Endothelial cell of umbilical vein (primary cell): ENCODE data around the gene PNPLA7. TPM values are rescaled to one million over a fixed set of nuclear protein-coding genes. Genes with fewer than 3 reads are reported as not detected.

Source experiments
- BruUV-seq: library from RNA; stranded (reverse); fragments of 400-500 nt; replicated peaks from 2 replicates; lab custom pipeline; 2021; lab: Mats Ljungman, UMichigan
- CTCF ChIA-PET: fragments of 300-600, 350-600 bp; sonication (Branson Sonifier 250); formaldehyde crosslinking; loops from one replicate; lab custom pipeline; 2021; ENCODE audit warnings: antibody characterized with exemption, inconsistent platforms; lab: Charles Lee
- POLR2A ChIA-PET: fragments of 300-600, 350-600 bp; sonication (Branson Sonifier 250); formaldehyde crosslinking; loops from one replicate; lab custom pipeline; 2021; ENCODE audit warnings: antibody characterized with exemption, inconsistent platforms; lab: Charles Lee
- DNase-seq: peaks from one replicate; pipeline ENCODE4 v3.0.0-alpha.2; 2011; ENCODE audit warnings: low read depth, low spot score
- FAIRE-seq: peaks from 2 replicates; lab custom pipeline; 2011; peaks lifted over from hg19 to GRCh38; lab: Jason Lieb, UNC
- H2AFZ ChIP-seq: 2 replicates; pipeline ENCODE4 v1.6.0; 2012; ENCODE audit warnings: low read depth, low read length, control low read depth, inconsistent platforms
- H3K27ac ChIP-seq: 2 replicates; pipeline ENCODE4 v1.5.1; 2011; ENCODE audit warnings: low read depth, mild to moderate bottlenecking, control low read depth, low read length, moderate library complexity; ENCODE audit not compliant: insufficient read depth
- H3K27me3 ChIP-seq, 2 experiments: 2 replicates each; pipeline versions ENCODE4 v1.6.0 to v1.6.1; 2011; ENCODE audit warnings: low read length in 2 of 2, mixed read lengths in 1 of 2; ENCODE audit not compliant: control insufficient read depth in 2 of 2, insufficient read depth in 2 of 2
- H3K36me3 ChIP-seq, 2 experiments: 2 replicates in 1 of 2; 3 replicates in 1 of 2; pipeline ENCODE4 v1.5.1; 2011; ENCODE audit warnings: low read length in 2 of 2, mild to moderate bottlenecking in 1 of 2, moderate library complexity in 1 of 2; ENCODE audit not compliant: control insufficient read depth in 2 of 2, insufficient read depth in 2 of 2; ENCODE audit errors: extremely low read depth in 1 of 2
- H3K4me1 ChIP-seq: 3 replicates; pipeline ENCODE4 v1.5.1; 2011; ENCODE audit warnings: mild to moderate bottlenecking, low read length; ENCODE audit not compliant: control insufficient read depth, insufficient read depth; ENCODE audit errors: extremely low read depth
- H3K4me2 ChIP-seq: 2 replicates; pipeline ENCODE4 v1.6.1; 2011; ENCODE audit warnings: low read length, control low read depth, mixed read lengths; ENCODE audit not compliant: insufficient read depth
- H3K4me3 ChIP-seq, 3 experiments: fragments of 200-600 bp in 1 of 3; sonication (generic), shearing (Covaris generic) in 1 of 3; replicated peaks in 1 of 3; 2 replicates each; pipeline ENCODE4 v1.5.1; 2011 to 2016; ENCODE audit warnings: control low read depth in 3 of 3, low read length in 3 of 3, mild to moderate bottlenecking in 2 of 3, inconsistent platforms in 1 of 3, low read depth in 1 of 3, moderate library complexity in 1 of 3; ENCODE audit not compliant: insufficient read depth in 1 of 3
- H3K79me2 ChIP-seq: 2 replicates; pipeline ENCODE4 v1.6.0; 2012; ENCODE audit warnings: low read length, inconsistent platforms; ENCODE audit not compliant: control insufficient read depth, insufficient read depth
- H3K9ac ChIP-seq: replicated peaks from 2 replicates; pipeline ENCODE3; 2011; ENCODE audit warnings: low read length, control low read depth; ENCODE audit not compliant: insufficient read depth; ENCODE audit errors: extremely low read depth
- H3K9me1 ChIP-seq: replicated peaks from 3 replicates; pipeline ENCODE4 v1.6.0; 2011; ENCODE audit warnings: mild to moderate bottlenecking, low read length; ENCODE audit not compliant: control insufficient read depth, insufficient read depth; ENCODE audit errors: extremely low read depth
- H3K9me3 ChIP-seq: replicated peaks from 2 replicates; pipeline ENCODE4 v1.5.1; 2012; ENCODE audit warnings: low read length, inconsistent platforms; ENCODE audit not compliant: control insufficient read depth, insufficient read depth
- H4K20me1 ChIP-seq: replicated peaks from 2 replicates; pipeline ENCODE3; 2011; ENCODE audit warnings: mild to moderate bottlenecking, low read length; ENCODE audit not compliant: control insufficient read depth, insufficient read depth; ENCODE audit errors: extremely low read depth
- EZH2 ChIP-seq: IDR thresholded peaks from 2 replicates; pipeline ENCODE4 v1.6.1; 2012; ENCODE audit warnings: borderline replicate concordance, low read depth, mild to moderate bottlenecking, moderate library complexity, low read length, inconsistent platforms; ENCODE audit not compliant: severe bottlenecking
- FOS ChIP-seq: IDR thresholded peaks from 2 replicates; pipeline ENCODE4 v1.6.1; 2011; ENCODE audit warnings: mild to moderate bottlenecking, low read length, moderate library complexity, borderline replicate concordance; ENCODE audit not compliant: insufficient read depth
- GATA2 ChIP-seq: IDR thresholded peaks from 2 replicates; pipeline ENCODE4 v1.7.0; 2011; ENCODE audit warnings: low read depth, mild to moderate bottlenecking, moderate library complexity, mixed read lengths, low read length; ENCODE audit not compliant: insufficient read length, insufficient read depth
- JUN ChIP-seq: IDR thresholded peaks from 2 replicates; pipeline ENCODE4 v1.6.1; 2011; ENCODE audit warnings: borderline replicate concordance, low read depth; ENCODE audit not compliant: insufficient read length, insufficient read depth
- MYC ChIP-seq: IDR thresholded peaks from one replicate; pipeline ENCODE4 v1.6.1; 2011; ENCODE audit warnings: mild to moderate bottlenecking, low read depth, low read length
- POLR2A ChIP-seq: IDR thresholded peaks from 2 replicates; pipeline ENCODE4 v1.6.1; 2012; ENCODE audit warnings: low read depth, mild to moderate bottlenecking, control low read depth, low read length
- POLR2AphosphoS5 ChIP-seq: IDR thresholded peaks from 2 replicates; pipeline ENCODE4 v1.6.1; 2012; ENCODE audit warnings: low read depth, mild to moderate bottlenecking, control low read depth, low read length, moderate library complexity; ENCODE audit not compliant: insufficient read depth
- dilution Hi-C: fragments of 300-500 bp; cut with MboI; formaldehyde crosslinking; loops from one replicate; pipeline ENCODE4 v1.15.0; 2019; ENCODE audit warnings: low sequenced_read_pairs; ENCODE audit not compliant: extremely low pct_ligation_motif_present
- intact Hi-C: fragments of 100-400 bp; cut with micrococcal nuclease; formaldehyde crosslinking; loops from one replicate; pipeline ENCODE4 v1.10.0; 2022
- polyA plus RNA-seq, 4 experiments: library from polyadenylated mRNA; depleted of rRNA in 3 of 4; stranded (reverse) in 3 of 4; unstranded in 1 of 4; fragments of >200 nt; gene quantifications; 2 replicates each; pipeline versions ENCODE4 v1.2.1 to v1.2.3, GENCODE V29; 2011 to 2012; ENCODE audit warnings: missing spikeins in 1 of 4
- total RNA-seq: library from RNA; stranded (reverse); gene quantifications from 2 replicates; pipeline ENCODE4 v1.2.3, GENCODE V29; 2021
- TF ChIP-seq, protein P1 (sequence below): IDR thresholded peaks from 2 replicates; pipeline ENCODE4 v1.6.1; 2011; ENCODE audit not compliant: insufficient read depth, insufficient read length
- TF ChIP-seq, protein P2 (sequence below), 2 donors: IDR thresholded peaks; 1 replicate in 1 of 2; 2 replicates in 1 of 2; pipeline ENCODE4 v1.5.1; 2011; ENCODE audit warnings: low read length in 2 of 2, mild to moderate bottlenecking in 2 of 2, moderate library complexity in 2 of 2, control low read depth in 1 of 2, inconsistent platforms in 1 of 2, low read depth in 1 of 2; ENCODE audit not compliant: insufficient read depth in 1 of 2; ENCODE audit errors: extremely low read depth in 1 of 2

Gene PNPLA7
- total and polyA plus RNA-seq, 2 donors (not counting 3 experiments of a cell fraction or from before 2014, with no cell fraction given) = 1.0 to 1.9 TPM

DNA sequence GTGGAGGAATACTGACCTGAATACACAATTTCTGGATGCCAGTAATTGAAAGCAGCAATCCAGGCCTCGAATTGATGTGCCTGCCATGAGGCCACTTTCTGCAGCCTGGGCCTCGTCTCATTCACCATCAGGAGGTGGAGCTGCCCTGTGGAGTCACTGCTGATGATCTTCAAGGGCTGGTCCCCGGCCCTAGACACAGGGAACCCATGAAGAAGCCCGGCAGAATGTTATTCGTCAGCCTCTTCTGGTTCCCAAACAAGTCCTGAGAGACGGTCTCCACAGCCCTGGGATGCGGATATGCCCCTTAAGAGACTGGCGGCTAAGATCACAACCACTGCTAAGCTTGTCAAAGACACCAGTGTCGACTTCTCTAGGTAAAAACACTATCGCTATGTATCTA, 24.0 kb upstream of the PNPLA7 start:
- Histone ChIP-seq H3K9me3 (no peaks in the 10 kb centered on the region), H3K9ac (no peak overlapping the region), H3K4me3 (no peak overlapping the region), H3K4me1 (peaks cover 12% of the 10 kb centered on the region), H3K4me2 (no peak overlapping the region), H3K9me1 (no peaks in the 10 kb centered on the region), H3K27ac (no peak overlapping the region), H3K36me3 (peaks cover 9 to 28% of the 10 kb centered on the region in 2 experiments), H2AFZ (no peak overlapping the region), H3K27me3 (no peaks in the 10 kb centered on the region), H3K79me2 (peaks cover 43% of the 10 kb centered on the region), H4K20me1 (no peaks in the 10 kb centered on the region)
- FAIRE-seq (no peak), DNase-seq (no peak)
- ChIA-PET CTCF (interaction anchor here (0.6 kb wide), 1 partner anchor 111 kb away, joined by 4 read pairs; no protein-coding TSS in a partner anchor), POLR2A (no interaction called here)
- dilution Hi-C loops (no loop called here), intact Hi-C loops (no loop called here)
- TF ChIP-seq, protein P1, sequence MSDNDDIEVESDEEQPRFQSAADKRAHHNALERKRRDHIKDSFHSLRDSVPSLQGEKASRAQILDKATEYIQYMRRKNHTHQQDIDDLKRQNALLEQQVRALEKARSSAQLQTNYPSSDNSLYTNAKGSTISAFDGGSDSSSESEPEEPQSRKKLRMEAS = no peak
- TF ChIP-seq JUN (no peak), EZH2 (no peak), GATA2 (no peak), FOS (no peak), MYC (no peak), POLR2A (no peak), POLR2AphosphoS5 (no peak)
- TF ChIP-seq, protein P2, sequence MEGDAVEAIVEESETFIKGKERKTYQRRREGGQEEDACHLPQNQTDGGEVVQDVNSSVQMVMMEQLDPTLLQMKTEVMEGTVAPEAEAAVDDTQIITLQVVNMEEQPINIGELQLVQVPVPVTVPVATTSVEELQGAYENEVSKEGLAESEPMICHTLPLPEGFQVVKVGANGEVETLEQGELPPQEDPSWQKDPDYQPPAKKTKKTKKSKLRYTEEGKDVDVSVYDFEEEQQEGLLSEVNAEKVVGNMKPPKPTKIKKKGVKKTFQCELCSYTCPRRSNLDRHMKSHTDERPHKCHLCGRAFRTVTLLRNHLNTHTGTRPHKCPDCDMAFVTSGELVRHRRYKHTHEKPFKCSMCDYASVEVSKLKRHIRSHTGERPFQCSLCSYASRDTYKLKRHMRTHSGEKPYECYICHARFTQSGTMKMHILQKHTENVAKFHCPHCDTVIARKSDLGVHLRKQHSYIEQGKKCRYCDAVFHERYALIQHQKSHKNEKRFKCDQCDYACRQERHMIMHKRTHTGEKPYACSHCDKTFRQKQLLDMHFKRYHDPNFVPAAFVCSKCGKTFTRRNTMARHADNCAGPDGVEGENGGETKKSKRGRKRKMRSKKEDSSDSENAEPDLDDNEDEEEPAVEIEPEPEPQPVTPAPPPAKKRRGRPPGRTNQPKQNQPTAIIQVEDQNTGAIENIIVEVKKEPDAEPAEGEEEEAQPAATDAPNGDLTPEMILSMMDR (IDR thresholded peaks at IDR 0.05; ENCODE audit: extremely low read depth in 1 of 2, insufficient read depth in 1 of 2, low read depth in 1 of 2, low read length in 2 of 2) = no peak
- no TSS peak for BruUV-seq
